Liver (tissue), 9 donors: ENCODE data around the gene AOAH. TPM values are rescaled to one million over a fixed set of nuclear protein-coding genes. Genes with fewer than 3 reads are reported as not detected.
A peak's percentile ranks its signal among the peaks of the same experiment; 100 is the strongest.

Source experiments
- DNase-seq: peaks from one replicate; pipeline ENCODE4 v3.0.0-alpha.2; 2017; ENCODE audit warnings: low spot score
- H3K27ac ChIP-seq, 2 donors: one replicate each; pipeline ENCODE4 v1.7.0; 2013; ENCODE audit warnings: inconsistent platforms in 2 of 2, low read length in 2 of 2, control low read depth in 1 of 2, low read depth in 1 of 2, mild to moderate bottlenecking in 1 of 2
- H3K27me3 ChIP-seq, 4 donors: one replicate each; pipeline versions ENCODE4 v1.6.1 to v1.7.0; 2013; ENCODE audit warnings: low read length in 3 of 4, inconsistent platforms in 1 of 4, mild to moderate bottlenecking in 1 of 4, moderate library complexity in 1 of 4; ENCODE audit not compliant: control insufficient read depth in 4 of 4, insufficient read depth in 4 of 4
- H3K36me3 ChIP-seq, 4 donors: one replicate each; pipeline versions ENCODE4 v1.6.1 to v1.7.0; 2013; ENCODE audit warnings: low read length in 3 of 4, mild to moderate bottlenecking in 3 of 4, low read depth in 1 of 4, moderate library complexity in 1 of 4; ENCODE audit not compliant: control insufficient read depth in 4 of 4, insufficient read depth in 3 of 4
- H3K4me1 ChIP-seq, 4 donors: one replicate each; pipeline versions ENCODE4 v1.6.1 to v1.7.0; 2013; ENCODE audit warnings: low read length in 3 of 4, mild to moderate bottlenecking in 3 of 4, moderate library complexity in 1 of 4; ENCODE audit not compliant: control insufficient read depth in 4 of 4, insufficient read depth in 4 of 4
- H3K4me3 ChIP-seq, 3 donors: one replicate each; pipeline versions ENCODE4 v1.6.1 to v1.7.0; 2013; ENCODE audit warnings: low read length in 3 of 3, control low read depth in 1 of 3, low read depth in 1 of 3, mild to moderate bottlenecking in 1 of 3
- H3K9ac ChIP-seq, 2 donors: one replicate each; pipeline ENCODE4 v1.7.0; 2013; ENCODE audit warnings: low read length in 2 of 2, mild to moderate bottlenecking in 2 of 2, moderate library complexity in 2 of 2, control low read depth in 1 of 2, low read depth in 1 of 2
- H3K9me3 ChIP-seq, 4 donors: one replicate each; pipeline versions ENCODE4 v1.6.1 to v1.7.0; 2013; ENCODE audit warnings: low read length in 3 of 4; ENCODE audit not compliant: control insufficient read depth in 4 of 4
- CTCF ChIP-seq: fragments of 150-350 bp; IDR thresholded peaks from 2 replicates; pipeline ENCODE4 v1.5.1; 2017; ENCODE audit warnings: improper control_type of control experiment, low read depth, low read length; ENCODE audit not compliant: missing input control
- EGR1 ChIP-seq, 2 donors: IDR thresholded peaks; 2 replicates each; pipeline ENCODE4 v1.6.1; 2016 to 2018; ENCODE audit warnings: antibody characterized with exemption in 2 of 2, low read depth in 2 of 2
- FOXA1 ChIP-seq: IDR thresholded peaks from 2 replicates; pipeline ENCODE4 v1.6.1; 2016; ENCODE audit warnings: antibody characterized with exemption
- GABPA ChIP-seq, 2 donors: IDR thresholded peaks in 1 of 2; conservative IDR thresholded peaks in 1 of 2; 2 replicates each; pipeline ENCODE4 v1.6.1; 2016; ENCODE audit warnings: antibody characterized with exemption in 2 of 2, mild to moderate bottlenecking in 1 of 2, moderate library complexity in 1 of 2
- HNF4A ChIP-seq, 2 donors: conservative IDR thresholded peaks; 2 replicates each; pipeline ENCODE4 v1.6.1; 2016; ENCODE audit warnings: antibody characterized with exemption in 2 of 2, mild to moderate bottlenecking in 2 of 2
- HNF4G ChIP-seq: IDR thresholded peaks from 2 replicates; pipeline ENCODE4 v1.6.1; 2016; ENCODE audit warnings: antibody characterized with exemption
- JUND ChIP-seq, 2 donors: IDR thresholded peaks; 2 replicates each; pipeline ENCODE4 v1.6.1; 2016; ENCODE audit warnings: antibody characterized with exemption in 2 of 2
- MAX ChIP-seq: IDR thresholded peaks from 2 replicates; pipeline ENCODE4 v1.6.1; 2016; ENCODE audit warnings: antibody characterized with exemption
- NR2F2 ChIP-seq: IDR thresholded peaks from 2 replicates; pipeline ENCODE4 v1.6.1; 2016; ENCODE audit warnings: antibody characterized with exemption
- RAD21 ChIP-seq, 2 donors: IDR thresholded peaks; 2 replicates each; pipeline ENCODE4 v1.6.1; 2016; ENCODE audit warnings: antibody characterized with exemption in 2 of 2, mild to moderate bottlenecking in 2 of 2
- RXRA ChIP-seq, 2 donors: IDR thresholded peaks; 2 replicates each; pipeline ENCODE4 v1.6.1; 2017 to 2018; ENCODE audit warnings: antibody characterized with exemption in 2 of 2, mild to moderate bottlenecking in 1 of 2
- SP1 ChIP-seq: IDR thresholded peaks from 2 replicates; pipeline ENCODE4 v1.6.1; 2018; ENCODE audit warnings: antibody characterized with exemption, mild to moderate bottlenecking
- TAF1 ChIP-seq: conservative IDR thresholded peaks from 2 replicates; pipeline ENCODE4 v1.6.1; 2016; ENCODE audit warnings: antibody characterized with exemption, mild to moderate bottlenecking
- YY1 ChIP-seq: IDR thresholded peaks from 2 replicates; pipeline ENCODE4 v1.6.1; 2016; ENCODE audit warnings: antibody characterized with exemption, mild to moderate bottlenecking
- WGBS: extraction: QIAGEN DNeasy Blood & Tissue Kit; methylation state at CpG from one replicate; pipeline ENCODE4 v1.1.7; 2013; 5-methylcytosine and 5-hydroxymethylcytosine counted together
- polyA plus RNA-seq, 2 donors: library from polyadenylated mRNA; stranded (reverse) in 1 of 2; unstranded in 1 of 2; fragments of 200-250 nt in 1 of 2; fragments of >200 nt in 1 of 2; fragmentation: Nextera tagmentation in 1 of 2; extraction: Ambion mirVana in 1 of 2; gene quantifications; one replicate each; pipeline versions ENCODE4 v1.2.1 to v1.2.3, GENCODE V29; 2013 to 2015
- total RNA-seq, 2 donors: library from RNA; depleted of rRNA; stranded (reverse); fragments of >200 nt; gene quantifications; one replicate each; pipeline ENCODE4 v1.2.3, GENCODE V29; 2014
- TF ChIP-seq, protein P1 (sequence below): IDR thresholded peaks from 2 replicates; pipeline ENCODE4 v1.6.1; 2016; ENCODE audit warnings: antibody characterized with exemption, mild to moderate bottlenecking
- TF ChIP-seq, protein P2 (sequence below): IDR thresholded peaks from 2 replicates; pipeline ENCODE4 v1.6.1; 2016; ENCODE audit warnings: antibody characterized with exemption
- TF ChIP-seq, protein P3 (sequence below): IDR thresholded peaks from 2 replicates; pipeline ENCODE4 v1.6.1; 2016; ENCODE audit warnings: antibody characterized with exemption
- donor health status: healthy.
- donor health status: healthy.
- donor health status: healthy.
- donor health status: healthy.
- donor health status: healthy.

The AOAH gene
- total and polyA plus RNA-seq, 4 donors, result 2.4 to 26.7 (median 5.8) TPM

DNA sequence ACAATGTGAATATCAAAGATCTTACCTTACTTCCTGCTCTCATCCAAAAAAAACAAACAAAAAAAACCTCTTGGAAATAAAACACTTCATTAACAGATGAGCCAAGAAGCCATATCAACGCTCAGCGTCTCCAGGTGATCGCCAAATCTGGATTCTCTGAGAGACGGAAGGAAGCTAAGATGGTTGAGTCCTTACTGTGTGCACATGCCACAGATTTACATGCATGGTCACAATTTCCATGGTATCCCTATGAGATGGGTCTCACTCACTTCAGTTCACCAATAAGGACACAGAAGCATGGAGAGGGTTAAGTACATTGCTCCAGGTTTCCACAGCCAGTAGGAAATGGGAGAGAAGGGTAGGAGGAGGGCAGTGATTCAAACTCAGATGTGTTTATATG lies 1.0 kb downstream of the AOAH start:
- Histone ChIP-seq H3K9ac (peak overlapping the region in 1 of 2 donors; percentile 43), H3K27ac (peak overlapping the region; percentile 23 to 33), H3K4me1 (peaks cover 0 to 3% (median under 1%) of the 10 kb centered on the region in 4 donors), H3K27me3 (no peaks in the 10 kb centered on the region), H3K4me3 (peak overlapping the region; percentile 2 to 45 (median 31)), H3K36me3 (no peaks in the 10 kb centered on the region), H3K9me3 (no peaks in the 10 kb centered on the region)
- DNase-seq, result no peak
- no peak for TF ChIP-seq HNF4G
- TF ChIP-seq, protein P1, sequence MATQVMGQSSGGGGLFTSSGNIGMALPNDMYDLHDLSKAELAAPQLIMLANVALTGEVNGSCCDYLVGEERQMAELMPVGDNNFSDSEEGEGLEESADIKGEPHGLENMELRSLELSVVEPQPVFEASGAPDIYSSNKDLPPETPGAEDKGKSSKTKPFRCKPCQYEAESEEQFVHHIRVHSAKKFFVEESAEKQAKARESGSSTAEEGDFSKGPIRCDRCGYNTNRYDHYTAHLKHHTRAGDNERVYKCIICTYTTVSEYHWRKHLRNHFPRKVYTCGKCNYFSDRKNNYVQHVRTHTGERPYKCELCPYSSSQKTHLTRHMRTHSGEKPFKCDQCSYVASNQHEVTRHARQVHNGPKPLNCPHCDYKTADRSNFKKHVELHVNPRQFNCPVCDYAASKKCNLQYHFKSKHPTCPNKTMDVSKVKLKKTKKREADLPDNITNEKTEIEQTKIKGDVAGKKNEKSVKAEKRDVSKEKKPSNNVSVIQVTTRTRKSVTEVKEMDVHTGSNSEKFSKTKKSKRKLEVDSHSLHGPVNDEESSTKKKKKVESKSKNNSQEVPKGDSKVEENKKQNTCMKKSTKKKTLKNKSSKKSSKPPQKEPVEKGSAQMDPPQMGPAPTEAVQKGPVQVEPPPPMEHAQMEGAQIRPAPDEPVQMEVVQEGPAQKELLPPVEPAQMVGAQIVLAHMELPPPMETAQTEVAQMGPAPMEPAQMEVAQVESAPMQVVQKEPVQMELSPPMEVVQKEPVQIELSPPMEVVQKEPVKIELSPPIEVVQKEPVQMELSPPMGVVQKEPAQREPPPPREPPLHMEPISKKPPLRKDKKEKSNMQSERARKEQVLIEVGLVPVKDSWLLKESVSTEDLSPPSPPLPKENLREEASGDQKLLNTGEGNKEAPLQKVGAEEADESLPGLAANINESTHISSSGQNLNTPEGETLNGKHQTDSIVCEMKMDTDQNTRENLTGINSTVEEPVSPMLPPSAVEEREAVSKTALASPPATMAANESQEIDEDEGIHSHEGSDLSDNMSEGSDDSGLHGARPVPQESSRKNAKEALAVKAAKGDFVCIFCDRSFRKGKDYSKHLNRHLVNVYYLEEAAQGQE, result no peak
- TF ChIP-seq RAD21 (IDR thresholded peaks at IDR 0.05), result no peak
- TF ChIP-seq RXRA (IDR thresholded peaks at IDR 0.05), result no peak
- TF ChIP-seq CTCF, result no peak
- WGBS, result 81% methylated on average over 4 of the region's 4 CpGs

DNA sequence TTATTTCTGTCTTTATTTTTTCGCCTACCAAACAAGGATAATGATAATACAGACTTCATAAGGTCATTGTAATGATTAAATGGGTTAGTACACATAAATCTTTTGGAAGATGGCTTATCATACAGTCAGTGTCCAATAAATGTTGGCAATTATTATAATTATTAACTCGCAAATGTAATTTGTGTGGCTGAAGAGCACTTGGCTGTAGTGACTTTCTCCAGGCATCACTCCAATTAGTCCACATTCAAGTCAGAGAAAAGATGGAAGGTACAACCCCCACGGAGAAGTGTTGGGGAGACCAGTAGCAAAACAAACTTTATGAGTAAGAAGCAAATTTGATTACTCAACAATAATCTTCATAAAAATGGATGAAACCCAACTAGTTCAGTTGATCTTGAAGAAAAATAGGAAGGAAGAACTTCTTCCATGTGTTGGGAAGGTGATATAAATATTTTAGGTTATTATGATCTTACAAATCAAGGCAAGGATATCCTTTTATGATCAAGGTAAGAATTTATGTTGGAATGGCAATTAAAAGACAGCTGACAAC lies 5.1 kb downstream of the AOAH start:
- TF ChIP-seq HNF4A (conservative IDR thresholded peaks at IDR 0.05) (no peak), GABPA (IDR thresholded peaks at IDR 0.05 in 1 of 2, conservative IDR thresholded peaks at IDR 0.05 in 1 of 2) (no peak), NR2F2 (no peak), MAX (no peak), JUND (IDR thresholded peaks at IDR 0.05) (no peak), YY1 (no peak), RAD21 (IDR thresholded peaks at IDR 0.05) (no peak), HNF4G (no peak), SP1 (no peak), TAF1 (no peak), RXRA (IDR thresholded peaks at IDR 0.05) (no peak), EGR1 (IDR thresholded peaks at IDR 0.05; ENCODE audit: low read depth in 2 of 2) (no peak), FOXA1 (no peak)
- TF ChIP-seq, protein P2, sequence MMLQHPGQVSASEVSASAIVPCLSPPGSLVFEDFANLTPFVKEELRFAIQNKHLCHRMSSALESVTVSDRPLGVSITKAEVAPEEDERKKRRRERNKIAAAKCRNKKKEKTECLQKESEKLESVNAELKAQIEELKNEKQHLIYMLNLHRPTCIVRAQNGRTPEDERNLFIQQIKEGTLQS, result no peak
- TF ChIP-seq, protein P1, result no peak
- TF ChIP-seq, protein P3, sequence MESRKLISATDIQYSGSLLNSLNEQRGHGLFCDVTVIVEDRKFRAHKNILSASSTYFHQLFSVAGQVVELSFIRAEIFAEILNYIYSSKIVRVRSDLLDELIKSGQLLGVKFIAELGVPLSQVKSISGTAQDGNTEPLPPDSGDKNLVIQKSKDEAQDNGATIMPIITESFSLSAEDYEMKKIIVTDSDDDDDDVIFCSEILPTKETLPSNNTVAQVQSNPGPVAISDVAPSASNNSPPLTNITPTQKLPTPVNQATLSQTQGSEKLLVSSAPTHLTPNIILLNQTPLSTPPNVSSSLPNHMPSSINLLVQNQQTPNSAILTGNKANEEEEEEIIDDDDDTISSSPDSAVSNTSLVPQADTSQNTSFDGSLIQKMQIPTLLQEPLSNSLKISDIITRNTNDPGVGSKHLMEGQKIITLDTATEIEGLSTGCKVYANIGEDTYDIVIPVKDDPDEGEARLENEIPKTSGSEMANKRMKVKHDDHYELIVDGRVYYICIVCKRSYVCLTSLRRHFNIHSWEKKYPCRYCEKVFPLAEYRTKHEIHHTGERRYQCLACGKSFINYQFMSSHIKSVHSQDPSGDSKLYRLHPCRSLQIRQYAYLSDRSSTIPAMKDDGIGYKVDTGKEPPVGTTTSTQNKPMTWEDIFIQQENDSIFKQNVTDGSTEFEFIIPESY, result no peak
- H3K4me3 ChIP-seq, result no peak overlapping the region
- 76% methylated on average over 3 of the region's 3 CpGs for WGBS

More for the DNA sequence above, 5.1 kb downstream of the AOAH start:
- no peak overlapping the region for H3K9ac ChIP-seq
- no peak overlapping the region for H3K27ac ChIP-seq
- H3K4me1 ChIP-seq, result peaks cover 0 to 1% (median 0%) of the 10 kb centered on the region in 4 donors
- no peaks in the 10 kb centered on the region for H3K9me3 ChIP-seq
- H3K36me3 ChIP-seq, result no peaks in the 10 kb centered on the region
- H3K27me3 ChIP-seq, result no peaks in the 10 kb centered on the region
- DNase-seq, result no peak
